ENCODE measurements around the gene MGAT4A.
A peak's percentile ranks its signal among the peaks of the same experiment; 100 is the strongest.

Gene MGAT4A

GRCh38 chr2:98731041-98731893, at the start of gene MGAT4A:
MGAT4A (minus strand) TSS chr2:98731132; CDS start chr2:98726332, 4,800 bp downstream.
- DNase-seq (ENCODE audit: low read depth in 3 of 3) = peak; percentile 54 to 72 (median 66)

GRCh38 chr2:98778741-98779483, 48.0 kb upstream of the MGAT4A start:
- DNase-seq (ENCODE audit: low read depth in 3 of 3) = no peak

- DNase-seq (ENCODE audit: low read depth in 3 of 3) = no peak
Observed at GRCh38 chr2:98778151-98778550, 47.2 kb upstream of the MGAT4A start.

GRCh38 chr2:98777710-98778109, 46.8 kb upstream of the MGAT4A start:
- no peak for DNase-seq (ENCODE audit: low read depth in 3 of 3)

- DNase-seq (ENCODE audit: low read depth in 3 of 3) = no peak
Observed at GRCh38 chr2:98777076-98777475, 46.1 kb upstream of the MGAT4A start.

- DNase-seq (ENCODE audit: low read depth in 3 of 3) = no peak
Observed at GRCh38 chr2:98776136-98776535, 45.2 kb upstream of the MGAT4A start.

GRCh38 chr2:98775146-98775986, 44.4 kb upstream of the MGAT4A start:
- no peak for DNase-seq (ENCODE audit: low read depth in 3 of 3)

- DNase-seq (ENCODE audit: low read depth in 3 of 3) = no peak
Observed at GRCh38 chr2:98773907-98774306, 43.0 kb upstream of the MGAT4A start.

GRCh38 chr2:98773169-98773568, 42.2 kb upstream of the MGAT4A start:
- no peak for DNase-seq (ENCODE audit: low read depth in 3 of 3)

- no peak for DNase-seq (ENCODE audit: low read depth in 3 of 3)
Observed at GRCh38 chr2:98772536-98772935, 41.6 kb upstream of the MGAT4A start.

GRCh38 chr2:98771721-98772524, 41.0 kb upstream of the MGAT4A start:
- no peak for DNase-seq (ENCODE audit: low read depth in 3 of 3)

- no peak for DNase-seq (ENCODE audit: low read depth in 3 of 3)
Observed at GRCh38 chr2:98771264-98771663, 40.3 kb upstream of the MGAT4A start.

- no peak for DNase-seq (ENCODE audit: low read depth in 3 of 3)
Observed at GRCh38 chr2:98769784-98770183, 38.9 kb upstream of the MGAT4A start.

- DNase-seq (ENCODE audit: low read depth in 3 of 3) = no peak
Observed at GRCh38 chr2:98769114-98769476, 38.2 kb upstream of the MGAT4A start.

- DNase-seq (ENCODE audit: low read depth in 3 of 3) = no peak
Observed at GRCh38 chr2:98768384-98769113, 37.6 kb upstream of the MGAT4A start.

- no peak for DNase-seq (ENCODE audit: low read depth in 3 of 3)
Observed at GRCh38 chr2:98764499-98764898, 33.6 kb upstream of the MGAT4A start.

- DNase-seq (ENCODE audit: low read depth in 3 of 3) = no peak
Observed at GRCh38 chr2:98763209-98763951, 32.4 kb upstream of the MGAT4A start.

- DNase-seq (ENCODE audit: low read depth in 3 of 3) = no peak
Observed at GRCh38 chr2:98761909-98762308, 31.0 kb upstream of the MGAT4A start.

GRCh38 chr2:98761267-98761781, 30.4 kb upstream of the MGAT4A start:
- DNase-seq (ENCODE audit: low read depth in 3 of 3) = peak in 2 of 3 experiments; percentile 46 to 72
